HPDE6-E6E7 (cell line): ENCODE measurements around the gene RBFOX2.

ENCODE experiments used
- DNase-seq: peaks from one replicate; pipeline ENCODE4 v3.0.0; 2011; ENCODE audit warnings: missing footprints; ENCODE audit errors: extremely low spot score

The RBFOX2 gene

GRCh38 chr22:35938226-35938625, 90.4 kb downstream of the RBFOX2 start:
- no peak for DNase-seq

DNA sequence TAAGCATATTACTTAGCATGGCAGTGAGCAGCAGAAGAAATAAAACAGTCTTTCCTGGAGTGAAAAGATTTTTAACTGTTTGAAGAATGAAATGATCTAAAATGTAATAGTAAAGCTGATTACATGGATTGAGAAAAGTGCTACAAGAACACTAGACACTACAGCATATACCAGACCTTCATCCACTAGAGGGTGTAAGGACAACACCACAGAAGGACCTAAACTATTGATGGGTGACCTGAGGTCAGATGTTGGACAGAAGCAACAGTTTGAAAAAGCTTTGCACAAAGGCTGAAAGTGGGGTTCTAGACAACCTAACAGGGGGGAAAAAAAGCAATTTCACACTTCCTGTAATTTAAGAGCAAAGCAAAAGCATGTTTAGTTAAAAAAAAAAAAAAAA, 97.7 kb downstream of the RBFOX2 start:
- no peak for DNase-seq

DNA sequence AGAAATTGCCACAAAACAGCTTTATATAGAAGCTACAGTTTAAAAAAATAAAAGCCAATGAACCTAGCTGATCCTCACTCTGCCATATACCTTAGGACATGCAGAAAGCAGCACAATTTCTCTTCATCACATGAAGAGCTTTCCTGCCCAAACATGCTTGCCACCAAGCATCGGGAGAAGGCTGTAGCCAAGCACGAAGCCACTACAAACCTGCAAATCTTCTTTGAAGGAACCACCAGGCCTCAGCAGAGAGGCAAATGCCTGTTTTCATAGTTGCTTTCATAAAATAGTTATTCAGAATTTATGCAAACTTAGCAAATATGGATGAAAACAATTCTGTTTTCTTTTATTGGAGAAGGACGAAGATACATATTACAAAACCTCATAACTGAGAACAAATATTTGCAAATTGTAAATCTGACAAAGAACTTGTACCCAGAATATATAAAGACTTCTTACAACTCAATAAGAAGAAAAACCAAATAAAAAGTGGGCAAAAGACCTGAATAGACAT, 100.3 kb downstream of the RBFOX2 start:
- DNase-seq = no peak

DNA sequence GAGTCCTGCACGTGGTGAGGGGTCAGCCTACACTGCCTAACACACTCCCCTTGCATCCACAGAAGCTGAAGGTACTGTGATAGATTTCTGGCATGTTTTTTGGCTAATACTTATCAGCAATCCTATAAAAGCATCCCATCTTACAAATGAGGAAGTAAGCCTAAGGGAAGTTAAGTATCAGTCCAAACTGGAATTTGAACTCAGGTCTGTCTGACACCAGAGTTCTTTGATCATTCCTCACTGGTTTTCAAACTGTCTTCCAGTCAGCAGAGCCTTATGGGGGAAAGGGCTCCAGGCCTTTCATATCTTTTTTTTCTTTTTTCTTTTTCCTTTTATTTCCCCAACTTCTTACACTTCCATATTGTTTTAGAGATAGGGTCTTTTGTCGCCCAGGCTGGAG, 105.6 kb downstream of the RBFOX2 start:
- no peak for DNase-seq

- DNase-seq = peak; percentile 44
Observed at GRCh38 chr22:35921777-35922176, 106.8 kb downstream of the RBFOX2 start.

GRCh38 chr22:35921044-35921443, 107.6 kb downstream of the RBFOX2 start:
- no peak for DNase-seq

GRCh38 chr22:35919002-35919542, 109.6 kb downstream of the RBFOX2 start:
- DNase-seq = no peak

DNA sequence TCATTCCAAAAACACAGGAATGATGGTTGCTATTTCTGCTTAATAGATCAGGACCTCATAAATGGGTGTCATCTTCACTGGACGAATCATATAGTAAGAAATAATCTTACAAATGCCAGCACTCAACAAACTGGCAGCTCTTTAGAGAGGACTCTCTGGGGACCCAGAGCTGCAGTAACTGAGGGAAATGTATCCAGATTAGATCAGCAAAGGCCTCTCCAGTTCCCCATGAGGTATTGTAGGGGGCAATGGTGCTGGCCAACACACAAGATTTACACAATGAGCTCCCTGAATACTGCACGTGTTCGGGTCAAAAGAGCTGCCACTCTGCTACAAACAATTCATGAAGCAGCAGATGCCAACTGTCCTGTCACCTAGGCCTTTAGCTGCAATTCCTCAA, 110.2 kb downstream of the RBFOX2 start:
- DNase-seq = no peak

DNA sequence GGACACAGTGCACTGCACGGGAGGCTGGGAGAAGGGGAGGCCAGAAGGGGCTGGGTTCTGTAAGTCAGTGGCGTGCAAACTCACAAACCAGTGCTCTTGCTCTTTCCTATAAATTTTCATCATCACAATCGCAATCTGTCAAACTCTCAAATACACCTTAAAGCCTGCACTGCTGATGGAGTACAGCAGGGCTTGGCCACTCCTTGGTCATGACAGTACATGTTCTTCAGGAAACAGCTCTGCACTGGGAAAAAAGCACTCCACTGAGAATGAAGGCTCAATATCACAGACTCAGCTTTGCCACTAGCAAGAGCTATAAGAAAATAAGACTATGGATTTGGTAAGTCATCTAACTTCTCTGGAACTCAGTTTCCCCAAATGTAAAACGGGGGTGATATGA, 111.0 kb downstream of the RBFOX2 start:
- no peak for DNase-seq

DNA sequence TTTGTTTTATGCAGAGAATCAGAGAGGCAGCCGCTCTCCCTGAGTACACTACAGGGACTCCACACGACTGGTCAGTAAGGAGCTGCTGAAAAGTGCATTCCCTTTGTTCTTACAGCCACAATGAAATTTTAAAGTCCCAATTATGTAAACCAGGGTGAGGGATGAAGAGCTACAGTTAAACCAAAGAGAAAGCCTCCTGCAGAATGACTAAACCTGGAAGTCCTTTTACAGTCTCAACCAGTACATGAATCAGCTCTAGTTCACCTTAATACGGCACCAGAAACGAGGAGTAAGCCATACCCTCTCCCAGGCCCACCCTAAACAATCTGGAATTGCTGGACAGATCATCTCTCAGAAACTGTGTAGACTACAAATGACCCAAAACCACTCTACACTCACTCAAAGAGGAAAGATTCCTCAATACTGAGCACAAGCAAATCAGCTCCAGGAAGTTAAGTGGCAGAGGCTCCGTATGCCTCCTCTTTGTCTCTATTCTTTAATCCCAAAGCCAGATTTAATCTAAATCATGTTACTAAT, 113.1 kb downstream of the RBFOX2 start:
- DNase-seq = no peak

GRCh38 chr22:35914665-35915476, 113.8 kb downstream of the RBFOX2 start:
- peak; percentile 55 for DNase-seq

- DNase-seq = no peak
Observed at GRCh38 chr22:35914357-35914664, 114.3 kb downstream of the RBFOX2 start.

DNA sequence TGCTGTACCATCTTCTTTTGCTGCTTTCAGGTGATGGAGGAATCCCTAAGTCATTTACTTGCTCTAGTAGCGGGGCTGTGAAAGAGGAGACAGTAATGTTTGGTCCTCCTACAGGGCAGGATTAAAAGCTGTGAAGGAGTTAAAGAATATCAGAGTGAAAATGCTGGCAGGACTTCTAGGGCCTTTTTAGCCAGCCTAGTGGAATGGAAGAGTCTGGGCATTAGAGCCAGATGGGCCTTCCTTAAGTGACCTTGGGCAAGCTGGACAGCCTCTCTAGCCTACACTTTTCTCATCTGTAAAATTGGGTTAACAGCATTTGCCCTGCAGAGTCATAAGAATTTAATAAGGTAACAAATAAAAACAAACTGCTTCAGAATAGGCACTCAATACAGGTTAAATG, 114.7 kb downstream of the RBFOX2 start:
- DNase-seq = no peak

- no peak for DNase-seq
Observed at GRCh38 chr22:35912658-35913057, 116.0 kb downstream of the RBFOX2 start.

DNA sequence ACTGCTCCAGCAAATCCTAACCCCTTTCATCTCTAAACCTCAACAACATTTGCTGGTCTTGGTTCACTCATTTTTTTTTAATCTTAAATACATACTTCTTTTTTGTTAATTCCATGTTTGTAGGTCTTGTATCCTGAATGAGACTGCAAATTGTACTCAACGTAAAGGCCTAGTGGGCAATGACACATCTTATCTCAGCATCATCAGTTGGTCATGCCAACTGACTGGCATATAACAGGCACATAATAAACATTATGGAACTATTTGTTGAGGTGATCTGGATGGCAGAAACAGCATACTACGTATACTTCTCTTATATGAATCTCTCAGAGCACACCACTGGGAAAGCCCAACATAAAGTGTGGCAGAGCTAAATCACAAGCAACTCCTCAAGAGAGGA, 116.7 kb downstream of the RBFOX2 start:
- no peak for DNase-seq

GRCh38 chr22:35910926-35911325, 117.7 kb downstream of the RBFOX2 start:
- DNase-seq = no peak

GRCh38 chr22:35910003-35910769, 118.4 kb downstream of the RBFOX2 start:
- DNase-seq = no peak

DNA sequence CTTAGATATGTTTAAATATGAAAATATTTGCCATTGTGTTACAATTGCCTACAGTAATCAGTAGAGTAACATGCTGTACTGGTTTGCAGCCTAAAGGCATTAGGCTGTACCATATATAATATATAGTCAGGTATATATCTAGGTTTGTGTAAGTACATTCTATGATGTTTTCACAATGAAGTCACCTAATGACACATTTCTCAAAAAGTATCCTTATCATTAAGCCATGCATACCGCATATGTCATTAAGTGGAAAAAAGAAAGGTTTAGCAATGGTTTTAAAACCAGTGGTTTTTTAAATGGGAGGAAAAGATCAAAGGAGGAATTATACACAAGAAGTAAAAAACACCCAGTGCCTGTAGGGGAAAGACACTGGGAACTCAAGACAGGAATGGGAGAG, 122.7 kb downstream of the RBFOX2 start:
- DNase-seq = no peak

GRCh38 chr22:35904752-35905151, 123.9 kb downstream of the RBFOX2 start:
- no peak for DNase-seq

DNA sequence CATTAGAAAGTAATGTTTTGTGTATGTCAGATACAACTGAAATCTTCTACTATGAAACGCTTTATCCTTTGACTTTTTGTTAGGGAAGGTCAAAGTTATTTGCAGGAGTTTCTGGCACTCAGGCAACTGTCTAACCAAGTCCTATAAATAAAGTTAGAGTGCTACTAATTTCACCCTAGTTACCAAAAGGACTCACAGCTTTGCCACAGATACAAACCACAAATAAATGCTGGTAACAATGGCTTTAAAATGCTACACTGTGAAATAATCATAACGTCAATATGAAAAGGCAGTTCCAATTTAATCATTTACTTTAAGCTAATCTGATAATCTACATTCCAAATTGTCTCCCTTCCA, 124.3 kb downstream of the RBFOX2 start:
- DNase-seq = no peak

- no peak for DNase-seq
Observed at GRCh38 chr22:35903571-35904335, 124.9 kb downstream of the RBFOX2 start.
